Epidermal melanocyte (primary cell): Measurements from ENCODE around the gene NDEL1.

Experiments used
- DNase-seq: peaks from one replicate; pipeline ENCODE4 v3.0.0; 2011; ENCODE audit warnings: low spot score; ENCODE audit not compliant: insufficient read length

The NDEL1 gene

GRCh38 chr17:8413938-8414337, 21.7 kb upstream of the NDEL1 start:
- no peak for DNase-seq

GRCh38 chr17:8417806-8418205, 17.9 kb upstream of the NDEL1 start:
- DNase-seq: no peak

GRCh38 chr17:8418471-8418870, 17.2 kb upstream of the NDEL1 start:
- DNase-seq: no peak

GRCh38 chr17:8419305-8419704, 16.4 kb upstream of the NDEL1 start:
- DNase-seq: no peak

- no peak for DNase-seq
These were observed 15.4 kb upstream of the NDEL1 start for GRCh38 chr17:8420041-8420934.

- DNase-seq: no peak
These were observed 14.1 kb upstream of the NDEL1 start for GRCh38 chr17:8421571-8421970.

- no peak for DNase-seq
These were observed 9.5 kb upstream of the NDEL1 start for GRCh38 chr17:8426094-8426720.

GRCh38 chr17:8426802-8427201, 8.9 kb upstream of the NDEL1 start:
- DNase-seq: no peak

- DNase-seq: no peak
These were observed 4.7 kb upstream of the NDEL1 start for GRCh38 chr17:8430966-8431365.

- DNase-seq: peak; percentile 54
These were observed 622 bp downstream of the NDEL1 start for GRCh38 chr17:8436169-8436843.

GRCh38 chr17:8436844-8437171, 1.1 kb downstream of the NDEL1 start:
- DNase-seq: no peak

- no peak for DNase-seq
These were observed 2.8 kb downstream of the NDEL1 start for GRCh38 chr17:8438441-8438840.

- DNase-seq: no peak
These were observed 4.0 kb downstream of the NDEL1 start for GRCh38 chr17:8439681-8440080.

- no peak for DNase-seq
These were observed 6.0 kb downstream of the NDEL1 start for GRCh38 chr17:8441690-8442089.

GRCh38 chr17:8442310-8442709, 6.6 kb downstream of the NDEL1 start:
- DNase-seq: no peak

- DNase-seq: no peak
These were observed 8.1 kb downstream of the NDEL1 start for GRCh38 chr17:8443756-8444155.

- DNase-seq: no peak
These were observed 8.8 kb downstream of the NDEL1 start for GRCh38 chr17:8444494-8444893.

- no peak for DNase-seq
These were observed 9.9 kb downstream of the NDEL1 start for GRCh38 chr17:8445536-8445935.

GRCh38 chr17:8447799-8448198, 12.1 kb downstream of the NDEL1 start:
- no peak for DNase-seq

- no peak for DNase-seq
These were observed 12.6 kb downstream of the NDEL1 start for GRCh38 chr17:8448310-8448709.

- no peak for DNase-seq
These were observed 16.4 kb downstream of the NDEL1 start for GRCh38 chr17:8451933-8452614.

- DNase-seq: no peak
These were observed 17.6 kb downstream of the NDEL1 start for GRCh38 chr17:8453326-8453725.
